WI38 (cell line): Measurements from ENCODE around the gene PSME4.

Experiments used
- H3K4me3 ChIP-seq: 2 replicates; pipeline ENCODE4 v1.5.1; 2011; ENCODE audit warnings: low read depth, mild to moderate bottlenecking, control low read depth, low read length
- CTCF ChIP-seq: IDR thresholded peaks from 2 replicates; pipeline ENCODE4 v1.5.1; 2012; ENCODE audit warnings: low read depth, mild to moderate bottlenecking, control low read depth, low read length

The PSME4 gene

DNA sequence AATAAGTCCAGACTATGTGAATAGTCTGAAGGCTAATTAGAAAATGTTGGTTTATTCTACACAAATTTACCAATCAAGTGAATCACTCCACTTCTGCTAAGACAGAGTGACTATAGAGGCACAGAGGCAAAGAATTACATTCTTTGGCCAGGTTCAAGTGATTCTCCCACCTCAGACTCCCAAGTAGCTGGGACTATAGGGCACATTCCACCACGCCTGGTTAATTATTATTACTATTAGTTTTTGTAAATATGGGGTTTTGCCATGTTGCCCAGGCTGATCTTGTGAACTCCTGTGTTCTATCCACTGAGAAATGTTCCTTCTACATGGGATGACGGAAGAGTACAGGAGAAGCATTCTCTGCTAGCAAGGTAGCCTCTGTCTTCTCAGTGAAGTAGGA is 37.6 kb upstream of the PSME4 start:
- TF ChIP-seq CTCF = no peak

GRCh38 chr2:54000524-54000923 is 29.7 kb upstream of the PSME4 start:
- no peak for TF ChIP-seq CTCF
- H3K4me3 ChIP-seq = no peak overlapping the region

More for the DNA sequence above, 37.6 kb upstream of the PSME4 start:
- H3K4me3 ChIP-seq = no peak overlapping the region

DNA sequence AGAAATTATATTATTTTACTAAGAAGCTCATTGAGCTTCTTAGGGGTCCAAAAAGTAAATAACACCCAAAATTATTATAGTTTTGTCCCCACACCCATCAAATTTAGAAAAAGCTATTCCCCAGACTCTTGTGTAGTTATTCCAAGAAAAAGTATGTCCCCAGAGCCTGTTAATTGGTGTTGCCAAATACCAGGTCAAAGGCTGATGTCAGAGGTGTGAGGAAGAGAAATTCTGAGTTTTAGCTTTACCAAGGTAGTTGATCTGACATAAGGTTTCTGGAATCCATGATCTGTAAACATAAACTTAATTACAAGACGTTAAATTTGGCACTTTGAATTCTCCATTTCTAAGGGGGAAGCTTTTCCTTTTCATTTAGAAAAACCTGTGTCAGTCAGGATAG is 29.3 kb upstream of the PSME4 start:
- no peak overlapping the region for H3K4me3 ChIP-seq
- no peak for TF ChIP-seq CTCF

- TF ChIP-seq CTCF = no peak
- H3K4me3 ChIP-seq = no peak overlapping the region
These were observed 28.0 kb upstream of the PSME4 start for GRCh38 chr2:53998834-53999233.

DNA sequence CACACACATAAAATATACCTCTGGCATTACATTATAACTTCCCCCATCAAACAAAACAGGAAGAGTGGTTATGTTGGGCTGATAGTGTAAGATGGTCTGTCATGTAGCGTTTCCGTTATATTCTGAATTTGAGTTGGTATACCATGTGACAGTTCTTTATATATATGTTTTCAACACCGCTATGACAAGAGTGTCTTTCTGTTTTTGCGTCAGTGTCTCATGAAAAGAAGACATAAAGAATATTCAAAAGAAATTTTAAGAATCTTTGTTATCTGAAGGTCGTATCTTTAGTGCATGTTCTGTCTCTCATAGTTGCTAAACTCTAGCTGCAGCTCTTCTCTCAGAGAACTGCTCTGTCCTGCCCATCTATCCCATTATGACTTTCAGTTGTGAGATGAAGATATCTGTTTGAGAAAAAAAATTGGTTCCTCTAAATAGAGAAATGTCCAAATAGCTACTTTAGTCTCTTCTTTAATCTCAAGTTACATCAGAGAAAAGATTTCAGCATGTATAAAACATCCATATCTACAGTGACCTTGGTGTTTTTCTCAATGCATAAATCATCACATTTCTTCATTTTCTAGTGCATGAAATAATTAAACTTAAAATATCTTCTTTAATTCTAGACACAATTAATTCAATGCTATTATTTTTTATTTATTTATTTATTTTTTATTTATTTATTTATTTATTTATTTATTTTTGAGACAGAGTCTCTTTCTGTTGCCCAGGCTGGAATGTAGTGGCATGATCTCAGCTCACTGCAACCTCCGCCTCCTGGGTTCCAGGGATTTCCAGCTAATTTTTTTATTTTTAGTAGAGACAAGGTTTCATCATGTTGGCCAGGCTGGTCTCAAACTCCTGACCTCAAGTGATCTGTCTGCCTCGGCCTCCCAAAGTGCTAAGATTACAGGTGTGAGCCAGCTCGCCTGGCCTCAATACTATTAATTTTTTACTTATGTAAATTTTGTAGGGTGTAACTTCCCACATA is 24.3 kb upstream of the PSME4 start:
- H3K4me3 ChIP-seq = no peak overlapping the region
- TF ChIP-seq CTCF = no peak

- TF ChIP-seq CTCF = no peak
These were observed 21.2 kb upstream of the PSME4 start for GRCh38 chr2:53991948-53992347.

GRCh38 chr2:53989210-53989862 is 18.5 kb upstream of the PSME4 start:
- no peak for TF ChIP-seq CTCF
- H3K4me3 ChIP-seq = no peak overlapping the region

More at GRCh38 chr2:53991948-53992347, 21.2 kb upstream of the PSME4 start:
- H3K4me3 ChIP-seq = no peak overlapping the region
